ENCODE results near the gene PPP1R13L. TPM values are rescaled to one million over a fixed set of nuclear protein-coding genes. Genes with fewer than 3 reads are reported as not detected.

The PPP1R13L gene
- total and polyA plus RNA-seq, 4 donors = 0.51 to 7.7 (median 4.9) TPM

DNA sequence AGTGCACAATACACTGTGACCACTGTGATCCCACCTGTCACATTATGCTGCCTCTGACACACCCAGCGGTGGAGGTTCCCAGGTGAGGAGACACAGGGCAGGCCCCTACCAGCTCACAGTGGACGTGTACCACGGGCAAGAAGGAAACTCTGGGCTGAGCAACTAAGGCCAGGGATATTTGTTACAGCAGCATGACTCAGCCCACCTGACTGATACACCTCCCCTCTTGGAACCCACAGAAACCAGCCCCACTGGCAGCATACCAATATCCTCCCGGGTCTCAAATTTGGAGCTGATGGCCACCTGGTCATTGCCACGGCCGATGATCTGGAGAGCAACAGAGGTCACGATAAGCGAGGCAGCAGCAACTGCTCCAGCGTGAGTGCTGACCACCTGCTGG, 49.5 kb downstream of the PPP1R13L start:
- H3K36me3 ChIP-seq (ENCODE audit: control insufficient read depth in 4 of 4, insufficient read depth in 3 of 4, low read depth in 1 of 4, low read length in 3 of 4) = peaks cover 0 to 45% (median 7%) of the 10 kb centered on the region in 4 donors
- no peak overlapping the region for H3K9ac ChIP-seq (ENCODE audit: low read depth in 1 of 2, low read length in 2 of 2)
- DNase-seq (ENCODE audit: low spot score) = no peak
- WGBS = 98% methylated on average over 9 of the region's 9 CpGs
- no peaks in the 10 kb centered on the region for H3K27me3 ChIP-seq (ENCODE audit: control insufficient read depth in 4 of 4, insufficient read depth in 4 of 4, low read length in 3 of 4)
- H3K9me3 ChIP-seq (ENCODE audit: control insufficient read depth in 4 of 4, low read length in 3 of 4) = no peaks in the 10 kb centered on the region
- H3K4me1 ChIP-seq (ENCODE audit: control insufficient read depth in 4 of 4, insufficient read depth in 4 of 4, low read length in 3 of 4) = no peaks in the 10 kb centered on the region
- no peak overlapping the region for H3K4me3 ChIP-seq (ENCODE audit: low read depth in 1 of 3, low read length in 3 of 3)
- no peak overlapping the region for H3K27ac ChIP-seq (ENCODE audit: low read depth in 1 of 2, low read length in 2 of 2)
- TF ChIP-seq EGR1 (IDR thresholded peaks at IDR 0.05; ENCODE audit: low read depth in 2 of 2) (no peak), JUND (IDR thresholded peaks at IDR 0.05) (no peak), ATF3 (IDR thresholded peaks at IDR 0.05) (no peak), YY1 (IDR thresholded peaks at IDR 0.05) (no peak), HNF4A (conservative IDR thresholded peaks at IDR 0.05) (no peak), TAF1 (conservative IDR thresholded peaks at IDR 0.05) (no peak), SP1 (IDR thresholded peaks at IDR 0.05) (no peak), FOXA1 (IDR thresholded peaks at IDR 0.05) (no peak), NR2F2 (IDR thresholded peaks at IDR 0.05) (no peak), HNF4G (IDR thresholded peaks at IDR 0.05) (no peak), FOXA2 (IDR thresholded peaks at IDR 0.05) (no peak)
- TF ChIP-seq, protein P1, sequence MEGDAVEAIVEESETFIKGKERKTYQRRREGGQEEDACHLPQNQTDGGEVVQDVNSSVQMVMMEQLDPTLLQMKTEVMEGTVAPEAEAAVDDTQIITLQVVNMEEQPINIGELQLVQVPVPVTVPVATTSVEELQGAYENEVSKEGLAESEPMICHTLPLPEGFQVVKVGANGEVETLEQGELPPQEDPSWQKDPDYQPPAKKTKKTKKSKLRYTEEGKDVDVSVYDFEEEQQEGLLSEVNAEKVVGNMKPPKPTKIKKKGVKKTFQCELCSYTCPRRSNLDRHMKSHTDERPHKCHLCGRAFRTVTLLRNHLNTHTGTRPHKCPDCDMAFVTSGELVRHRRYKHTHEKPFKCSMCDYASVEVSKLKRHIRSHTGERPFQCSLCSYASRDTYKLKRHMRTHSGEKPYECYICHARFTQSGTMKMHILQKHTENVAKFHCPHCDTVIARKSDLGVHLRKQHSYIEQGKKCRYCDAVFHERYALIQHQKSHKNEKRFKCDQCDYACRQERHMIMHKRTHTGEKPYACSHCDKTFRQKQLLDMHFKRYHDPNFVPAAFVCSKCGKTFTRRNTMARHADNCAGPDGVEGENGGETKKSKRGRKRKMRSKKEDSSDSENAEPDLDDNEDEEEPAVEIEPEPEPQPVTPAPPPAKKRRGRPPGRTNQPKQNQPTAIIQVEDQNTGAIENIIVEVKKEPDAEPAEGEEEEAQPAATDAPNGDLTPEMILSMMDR (IDR thresholded peaks at IDR 0.05; ENCODE audit: low read depth, low read length, missing input control) = no peak
- TF ChIP-seq, protein P2, sequence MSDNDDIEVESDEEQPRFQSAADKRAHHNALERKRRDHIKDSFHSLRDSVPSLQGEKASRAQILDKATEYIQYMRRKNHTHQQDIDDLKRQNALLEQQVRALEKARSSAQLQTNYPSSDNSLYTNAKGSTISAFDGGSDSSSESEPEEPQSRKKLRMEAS (IDR thresholded peaks at IDR 0.05) = no peak
- TF ChIP-seq, protein P3, sequence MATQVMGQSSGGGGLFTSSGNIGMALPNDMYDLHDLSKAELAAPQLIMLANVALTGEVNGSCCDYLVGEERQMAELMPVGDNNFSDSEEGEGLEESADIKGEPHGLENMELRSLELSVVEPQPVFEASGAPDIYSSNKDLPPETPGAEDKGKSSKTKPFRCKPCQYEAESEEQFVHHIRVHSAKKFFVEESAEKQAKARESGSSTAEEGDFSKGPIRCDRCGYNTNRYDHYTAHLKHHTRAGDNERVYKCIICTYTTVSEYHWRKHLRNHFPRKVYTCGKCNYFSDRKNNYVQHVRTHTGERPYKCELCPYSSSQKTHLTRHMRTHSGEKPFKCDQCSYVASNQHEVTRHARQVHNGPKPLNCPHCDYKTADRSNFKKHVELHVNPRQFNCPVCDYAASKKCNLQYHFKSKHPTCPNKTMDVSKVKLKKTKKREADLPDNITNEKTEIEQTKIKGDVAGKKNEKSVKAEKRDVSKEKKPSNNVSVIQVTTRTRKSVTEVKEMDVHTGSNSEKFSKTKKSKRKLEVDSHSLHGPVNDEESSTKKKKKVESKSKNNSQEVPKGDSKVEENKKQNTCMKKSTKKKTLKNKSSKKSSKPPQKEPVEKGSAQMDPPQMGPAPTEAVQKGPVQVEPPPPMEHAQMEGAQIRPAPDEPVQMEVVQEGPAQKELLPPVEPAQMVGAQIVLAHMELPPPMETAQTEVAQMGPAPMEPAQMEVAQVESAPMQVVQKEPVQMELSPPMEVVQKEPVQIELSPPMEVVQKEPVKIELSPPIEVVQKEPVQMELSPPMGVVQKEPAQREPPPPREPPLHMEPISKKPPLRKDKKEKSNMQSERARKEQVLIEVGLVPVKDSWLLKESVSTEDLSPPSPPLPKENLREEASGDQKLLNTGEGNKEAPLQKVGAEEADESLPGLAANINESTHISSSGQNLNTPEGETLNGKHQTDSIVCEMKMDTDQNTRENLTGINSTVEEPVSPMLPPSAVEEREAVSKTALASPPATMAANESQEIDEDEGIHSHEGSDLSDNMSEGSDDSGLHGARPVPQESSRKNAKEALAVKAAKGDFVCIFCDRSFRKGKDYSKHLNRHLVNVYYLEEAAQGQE (IDR thresholded peaks at IDR 0.05) = no peak
- TF ChIP-seq, protein P4, sequence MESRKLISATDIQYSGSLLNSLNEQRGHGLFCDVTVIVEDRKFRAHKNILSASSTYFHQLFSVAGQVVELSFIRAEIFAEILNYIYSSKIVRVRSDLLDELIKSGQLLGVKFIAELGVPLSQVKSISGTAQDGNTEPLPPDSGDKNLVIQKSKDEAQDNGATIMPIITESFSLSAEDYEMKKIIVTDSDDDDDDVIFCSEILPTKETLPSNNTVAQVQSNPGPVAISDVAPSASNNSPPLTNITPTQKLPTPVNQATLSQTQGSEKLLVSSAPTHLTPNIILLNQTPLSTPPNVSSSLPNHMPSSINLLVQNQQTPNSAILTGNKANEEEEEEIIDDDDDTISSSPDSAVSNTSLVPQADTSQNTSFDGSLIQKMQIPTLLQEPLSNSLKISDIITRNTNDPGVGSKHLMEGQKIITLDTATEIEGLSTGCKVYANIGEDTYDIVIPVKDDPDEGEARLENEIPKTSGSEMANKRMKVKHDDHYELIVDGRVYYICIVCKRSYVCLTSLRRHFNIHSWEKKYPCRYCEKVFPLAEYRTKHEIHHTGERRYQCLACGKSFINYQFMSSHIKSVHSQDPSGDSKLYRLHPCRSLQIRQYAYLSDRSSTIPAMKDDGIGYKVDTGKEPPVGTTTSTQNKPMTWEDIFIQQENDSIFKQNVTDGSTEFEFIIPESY (IDR thresholded peaks at IDR 0.05) = no peak

- Histone ChIP-seq H3K27me3 (ENCODE audit: control insufficient read depth in 4 of 4, insufficient read depth in 4 of 4, low read length in 3 of 4) (no peaks in the 10 kb centered on the region), H3K27ac (ENCODE audit: low read depth in 1 of 2, low read length in 2 of 2) (no peak overlapping the region), H3K4me3 (ENCODE audit: low read depth in 1 of 3, low read length in 3 of 3) (no peak overlapping the region), H3K9me3 (ENCODE audit: control insufficient read depth in 4 of 4, low read length in 3 of 4) (no peaks in the 10 kb centered on the region), H3K36me3 (ENCODE audit: control insufficient read depth in 4 of 4, insufficient read depth in 3 of 4, low read depth in 1 of 4, low read length in 3 of 4) (peaks cover 0 to 44% (median 7%) of the 10 kb centered on the region in 4 donors), H3K4me1 (ENCODE audit: control insufficient read depth in 4 of 4, insufficient read depth in 4 of 4, low read length in 3 of 4) (no peaks in the 10 kb centered on the region), H3K9ac (ENCODE audit: low read depth in 1 of 2, low read length in 2 of 2) (no peak overlapping the region)
- WGBS = 96% methylated on average over 11 of the region's 11 CpGs
- DNase-seq (ENCODE audit: low spot score) = peak; percentile 64
- TF ChIP-seq FOXA2 (IDR thresholded peaks at IDR 0.05) (no peak), EGR1 (IDR thresholded peaks at IDR 0.05; ENCODE audit: low read depth in 2 of 2) (no peak), JUND (IDR thresholded peaks at IDR 0.05) (no peak), YY1 (IDR thresholded peaks at IDR 0.05) (no peak), HNF4G (IDR thresholded peaks at IDR 0.05) (no peak), FOXA1 (IDR thresholded peaks at IDR 0.05) (no peak), TAF1 (conservative IDR thresholded peaks at IDR 0.05) (no peak)
- TF ChIP-seq, protein P3 (IDR thresholded peaks at IDR 0.05) = no peak
These were observed 50.5 kb downstream of the PPP1R13L start for GRCh38 chr19:45354241-45354842.
